Embryonic facial prominence (tissue), 1 donor: Measurements from ENCODE around the gene ELP1.

Experiments used
- DNase-seq: peaks from one replicate; pipeline ENCODE4 v3.0.0-alpha.2; 2016; ENCODE audit errors: extremely low spot score

The ELP1 gene

DNA sequence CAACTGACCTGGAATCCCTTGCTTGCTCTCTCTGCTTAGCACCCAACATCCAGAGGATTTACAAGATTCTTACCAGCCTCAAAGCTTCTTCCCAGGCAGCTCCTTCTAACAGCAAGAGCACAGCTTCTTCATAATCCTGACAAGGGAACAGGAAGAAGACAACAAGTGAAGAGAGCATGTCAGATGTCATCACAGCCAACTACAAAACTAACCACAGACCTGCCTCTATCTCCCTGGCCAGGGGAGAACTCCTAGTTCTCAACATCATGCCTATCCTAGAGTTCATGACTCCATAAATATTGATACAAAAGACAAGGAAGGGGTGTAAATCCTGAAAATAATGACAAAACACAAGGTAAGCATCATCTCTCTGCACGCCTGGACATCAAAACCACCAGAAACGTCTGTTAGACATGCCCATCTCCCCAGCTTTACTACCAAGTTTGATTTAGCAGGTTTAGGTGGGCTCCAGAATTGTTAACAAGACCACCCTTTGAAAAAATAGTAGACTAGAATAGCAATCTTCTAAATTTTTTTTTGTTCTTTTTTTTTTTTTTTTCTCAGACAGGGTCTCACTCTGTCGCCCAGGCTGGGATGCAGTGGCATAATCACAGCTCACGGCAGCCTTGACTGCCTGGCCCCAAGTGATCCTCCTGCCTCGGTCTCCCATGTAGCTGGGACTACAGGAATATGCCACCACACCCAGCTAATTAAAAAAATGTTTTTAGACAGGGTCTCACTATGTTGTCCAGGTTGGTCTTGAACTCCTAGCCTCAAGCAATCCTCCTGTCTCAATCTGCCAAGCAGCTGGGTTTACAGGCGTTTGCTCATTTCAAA is 51.7 kb downstream of the ELP1 start:
- DNase-seq = no peak

DNA sequence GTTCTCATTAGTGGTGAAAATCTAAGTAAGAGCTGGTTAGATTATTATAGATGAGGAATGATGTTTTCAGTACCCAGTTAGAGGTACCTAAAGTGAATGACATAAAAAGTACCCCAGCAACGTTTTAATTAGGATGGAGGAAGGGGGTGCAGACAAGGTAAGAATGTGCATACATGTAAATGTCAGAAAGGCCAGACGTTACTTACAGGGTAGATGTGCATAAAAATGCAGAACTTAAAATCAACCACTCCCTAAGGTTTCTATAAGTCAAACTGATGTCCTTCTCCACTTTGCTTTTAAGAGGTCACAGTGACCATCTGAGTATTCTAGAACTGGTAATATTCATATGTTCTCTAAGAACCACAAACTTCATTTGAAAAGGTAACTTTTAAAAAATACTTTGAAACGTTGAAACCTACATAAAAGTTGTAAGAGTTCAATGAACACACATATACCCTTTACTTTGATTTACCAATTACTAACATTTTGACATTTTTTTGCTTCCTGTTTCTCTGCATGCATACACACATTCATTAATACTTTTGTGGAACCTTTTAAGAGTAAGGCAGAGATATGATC is 53.1 kb downstream of the ELP1 start:
- no peak for DNase-seq

DNA sequence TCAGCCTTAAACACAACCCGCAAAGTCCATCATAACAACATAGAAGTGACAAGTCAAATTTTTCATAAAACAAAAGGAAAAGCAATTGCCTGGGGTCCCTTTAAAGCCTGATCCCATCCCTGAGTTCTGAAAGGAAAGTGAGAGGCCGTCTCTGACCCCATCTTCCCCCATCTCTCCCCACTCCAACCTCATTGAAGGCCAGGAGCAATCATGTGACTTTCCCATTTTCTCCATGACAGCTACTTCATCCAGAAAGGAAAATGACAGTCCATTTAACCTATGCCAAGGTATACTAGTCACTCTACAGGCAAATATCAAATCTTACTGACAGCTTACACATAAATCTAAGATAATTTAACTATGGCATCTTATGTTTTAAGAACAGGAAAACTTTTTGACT is 56.4 kb downstream of the ELP1 start:
- DNase-seq = no peak

DNA sequence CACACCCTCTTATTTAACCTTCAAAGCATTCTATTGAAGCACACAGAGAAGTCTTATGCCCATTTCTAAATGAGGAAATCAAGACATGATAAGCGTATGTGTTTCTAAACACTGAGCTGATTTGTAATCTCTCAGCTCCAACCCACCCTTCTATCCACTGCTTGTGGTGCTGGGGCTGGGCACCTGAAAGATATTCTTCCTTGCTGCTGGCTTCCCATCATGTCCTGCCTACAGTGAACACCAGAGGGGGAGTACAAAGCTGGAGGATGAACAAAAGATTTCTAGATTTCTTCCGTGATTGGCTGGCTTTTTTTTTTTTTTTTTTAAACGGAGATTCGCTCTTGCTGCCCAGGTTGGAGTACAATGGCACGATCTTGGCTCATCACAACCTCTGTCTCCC is 57.5 kb downstream of the ELP1 start:
- DNase-seq = no peak

DNA sequence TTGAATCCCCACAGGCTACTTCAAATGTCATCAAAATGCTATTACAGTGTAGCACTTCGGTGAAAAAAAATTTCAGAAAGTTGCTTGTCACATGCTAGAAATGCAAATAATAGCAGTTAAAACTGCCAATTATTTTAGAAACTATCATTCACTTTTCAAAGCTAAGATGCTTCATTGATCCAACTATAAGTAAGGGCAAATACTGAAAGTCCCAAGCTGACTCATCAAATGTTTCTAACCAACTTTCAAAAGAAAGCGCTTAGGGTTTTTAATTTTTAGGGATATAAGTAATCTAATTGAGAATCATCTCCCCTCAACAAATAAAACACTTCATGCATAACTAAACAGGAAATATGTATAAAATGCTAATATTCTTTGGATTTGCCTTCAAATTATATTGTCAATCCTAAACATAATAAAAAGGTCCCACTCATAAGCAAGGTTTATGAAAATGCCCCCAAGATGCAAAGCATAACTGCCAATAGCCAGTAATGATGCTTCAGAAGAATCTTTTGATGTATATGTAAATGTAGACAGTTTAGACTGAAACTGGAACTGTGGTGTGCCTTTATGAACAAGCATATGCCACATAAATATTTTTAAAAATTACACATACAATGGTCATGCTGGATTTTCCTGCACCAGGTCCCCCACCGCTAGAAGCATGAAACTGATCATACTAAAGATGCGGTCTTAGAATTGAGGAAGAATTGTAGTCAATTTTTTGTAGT is 59.7 kb downstream of the ELP1 start:
- no peak for DNase-seq

DNA sequence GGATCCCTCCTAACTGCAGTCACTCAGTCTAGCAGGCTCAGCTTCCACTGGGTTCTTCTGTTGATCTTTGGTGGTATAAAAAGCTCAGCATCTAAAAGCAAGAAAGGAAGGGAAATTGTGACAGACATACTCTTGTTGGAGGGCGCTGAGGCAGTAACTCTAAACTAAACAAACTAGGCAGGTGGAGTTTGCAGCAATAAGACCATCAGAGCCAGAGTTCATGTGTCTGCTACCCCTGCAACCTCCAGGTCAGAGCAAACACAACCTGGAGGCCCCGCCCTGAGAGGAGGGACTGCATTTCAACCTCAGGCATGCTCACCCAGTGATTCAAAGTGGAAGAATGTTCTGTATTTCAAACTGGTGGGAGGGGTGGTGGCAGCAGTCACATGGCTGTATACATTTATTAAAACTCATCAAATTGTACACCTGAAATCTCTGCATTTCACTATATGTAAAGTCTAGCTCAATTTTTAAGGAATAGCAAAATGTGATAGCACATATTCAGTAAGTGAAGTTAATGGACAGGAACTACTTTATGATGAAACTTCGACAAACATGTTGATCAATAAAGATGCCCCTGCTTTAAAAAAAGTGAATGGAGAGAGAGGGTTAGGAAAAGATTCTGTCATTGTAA is 64.7 kb downstream of the ELP1 start:
- DNase-seq = no peak

DNA sequence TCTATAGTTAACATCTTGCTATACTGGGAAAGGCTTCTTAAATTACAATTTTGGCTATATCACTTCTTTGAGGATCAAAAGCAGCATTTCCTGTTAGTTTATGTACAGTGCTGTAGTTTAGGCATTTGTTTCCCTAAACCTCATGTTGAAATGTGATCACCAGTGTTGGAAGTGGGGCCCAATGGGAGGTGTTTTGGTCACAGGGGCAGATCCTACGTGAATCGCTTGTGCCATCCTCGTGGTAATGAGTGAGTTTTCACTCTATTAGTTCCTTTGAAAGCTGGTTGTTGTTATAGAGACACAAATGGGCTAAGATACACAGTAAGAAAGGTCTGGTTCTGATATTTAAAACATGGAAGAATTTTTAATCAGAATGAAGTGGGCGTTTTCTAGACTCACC is 66.1 kb downstream of the ELP1 start:
- DNase-seq = no peak

DNA sequence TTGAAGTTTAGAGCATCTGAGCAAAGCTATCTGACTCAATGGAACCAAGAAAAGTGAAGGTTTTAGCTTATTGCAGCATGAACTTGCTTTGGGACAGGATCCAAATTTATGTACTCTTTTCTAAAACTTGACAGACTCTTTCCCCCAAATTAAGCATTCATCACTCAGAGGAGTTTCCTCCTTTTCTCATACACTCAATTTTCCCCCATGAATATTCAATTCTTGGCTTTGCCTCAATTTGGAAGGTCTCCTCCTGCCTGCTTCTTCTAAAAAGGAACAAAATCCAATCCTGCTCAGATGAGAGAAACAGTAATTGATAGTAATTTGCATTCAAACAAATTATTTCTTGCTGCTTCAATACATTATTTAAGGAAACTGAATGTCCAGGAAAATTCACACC is 66.8 kb downstream of the ELP1 start:
- no peak for DNase-seq

DNA sequence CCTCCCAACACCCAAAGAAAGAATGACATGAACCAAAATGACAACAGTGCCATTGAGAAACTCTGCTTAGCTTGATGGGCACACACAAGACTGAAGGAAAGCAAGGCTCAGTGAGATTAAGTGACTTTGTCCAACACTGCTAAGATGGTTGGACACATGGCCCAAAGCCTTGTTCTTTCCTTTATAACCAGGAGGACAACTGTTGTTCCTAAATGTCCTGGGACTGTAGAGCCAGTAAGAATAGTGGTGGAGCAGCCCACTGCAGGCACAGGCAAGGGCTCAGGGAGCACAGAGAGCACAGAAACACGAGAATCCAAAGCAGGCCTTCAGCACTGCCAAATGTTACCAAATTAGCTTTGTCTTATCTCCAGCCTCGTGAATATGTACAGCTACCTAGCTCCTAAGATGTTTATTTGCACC is 67.9 kb downstream of the ELP1 start:
- DNase-seq = no peak

DNA sequence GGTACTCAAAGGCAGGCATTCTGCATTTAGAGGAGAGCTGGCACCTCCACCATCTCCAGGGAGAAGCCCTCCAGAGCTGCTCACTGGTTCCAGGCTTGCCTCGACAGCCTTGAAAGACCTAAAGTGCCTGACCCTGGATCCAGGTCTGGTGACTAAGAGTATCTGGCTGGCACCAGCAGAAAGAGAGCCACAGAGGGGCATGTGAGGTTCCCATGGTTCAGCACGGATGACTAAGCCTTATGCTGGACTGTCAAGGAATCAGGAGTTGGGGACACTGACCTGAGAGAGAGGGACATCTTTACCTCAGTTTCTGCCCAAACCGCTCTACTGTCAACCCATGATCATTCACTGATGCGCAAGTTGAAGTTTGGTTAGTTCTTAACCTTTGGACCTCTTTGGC is 68.9 kb downstream of the ELP1 start:
- DNase-seq = no peak

DNA sequence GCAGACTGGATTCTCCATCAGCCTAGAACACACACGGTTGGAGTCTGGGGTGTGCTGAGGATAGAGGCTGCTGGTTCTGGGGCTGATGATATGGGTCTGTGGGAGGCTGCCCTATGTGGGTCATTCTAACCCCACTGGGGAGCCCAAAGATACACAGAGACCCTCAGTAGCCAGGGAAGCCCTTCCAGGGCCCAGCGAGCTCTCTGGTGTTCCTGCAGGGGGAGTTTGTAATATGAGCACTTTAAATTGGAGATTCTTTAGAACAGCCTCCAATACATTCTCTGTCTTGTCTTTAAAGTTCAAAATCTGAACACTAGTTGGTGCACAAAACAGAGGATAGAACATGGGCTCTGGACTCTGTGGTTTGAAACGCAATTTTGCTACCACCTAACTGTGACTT is 69.5 kb downstream of the ELP1 start:
- DNase-seq = no peak

DNA sequence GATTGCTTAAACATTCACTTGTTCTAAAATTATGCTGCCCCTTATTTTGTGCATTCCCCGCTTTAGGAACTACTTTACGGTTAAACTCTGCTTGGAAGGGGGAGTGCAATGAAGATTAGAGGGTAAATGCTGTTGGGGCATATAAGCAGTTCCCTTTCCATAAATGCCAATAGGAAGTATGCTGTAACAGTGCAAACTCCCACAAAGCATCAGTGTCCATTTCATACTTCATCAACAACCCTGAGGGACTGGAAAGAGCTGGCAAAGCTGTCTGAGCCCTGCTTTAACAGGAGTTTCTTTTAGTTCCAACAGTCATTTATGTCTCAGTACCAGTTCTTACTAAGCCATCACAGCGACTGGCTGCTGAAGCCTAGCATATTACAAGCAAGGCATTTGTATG is 70.0 kb downstream of the ELP1 start:
- no peak for DNase-seq

DNA sequence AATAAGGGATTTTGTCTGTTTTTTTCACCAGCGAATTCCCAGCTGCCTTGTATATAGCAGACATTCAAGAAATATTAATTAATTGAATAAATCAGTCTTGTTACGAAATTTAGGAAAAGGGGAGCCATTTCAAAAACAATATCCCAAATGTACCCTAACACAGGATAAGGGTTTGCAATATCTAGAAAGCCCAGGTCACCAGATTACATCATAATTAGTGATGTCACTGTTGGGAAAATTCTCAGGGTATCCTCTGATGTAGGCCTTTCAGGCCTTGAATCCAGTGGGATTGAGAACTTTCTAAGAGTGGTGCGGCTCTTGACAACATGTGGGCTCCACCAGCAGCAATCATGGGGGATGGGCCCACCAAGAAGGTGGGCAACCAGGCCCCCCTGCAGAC is 71.9 kb downstream of the ELP1 start, which contains the start of gene ACTL7A:
Gene ACTL7A, plus strand, starts transcription at position 270 of the 400 bp plus-strand sequence. Its CDS starts 57 bp downstream, at position 327.
- no peak for DNase-seq

DNA sequence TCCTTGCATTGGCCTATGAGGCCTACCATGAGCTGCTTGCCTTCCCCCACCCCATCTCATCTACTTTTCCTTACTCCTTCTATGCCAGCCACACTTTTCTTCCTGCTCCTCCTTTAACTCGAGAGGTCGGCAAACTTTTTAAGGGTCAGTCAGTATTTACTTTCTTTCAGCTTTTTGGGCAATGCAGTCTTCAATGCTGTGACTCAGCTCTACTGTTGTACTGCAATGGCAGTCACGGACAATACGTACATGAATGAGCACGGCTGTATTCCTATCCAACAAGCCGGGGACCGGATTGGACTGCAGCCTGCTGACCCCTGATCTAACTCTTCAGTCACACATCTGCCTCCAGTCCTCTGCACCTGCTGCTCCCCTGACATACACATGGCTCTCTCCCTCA is 72.5 kb downstream of the ELP1 start:
- DNase-seq = no peak

DNA sequence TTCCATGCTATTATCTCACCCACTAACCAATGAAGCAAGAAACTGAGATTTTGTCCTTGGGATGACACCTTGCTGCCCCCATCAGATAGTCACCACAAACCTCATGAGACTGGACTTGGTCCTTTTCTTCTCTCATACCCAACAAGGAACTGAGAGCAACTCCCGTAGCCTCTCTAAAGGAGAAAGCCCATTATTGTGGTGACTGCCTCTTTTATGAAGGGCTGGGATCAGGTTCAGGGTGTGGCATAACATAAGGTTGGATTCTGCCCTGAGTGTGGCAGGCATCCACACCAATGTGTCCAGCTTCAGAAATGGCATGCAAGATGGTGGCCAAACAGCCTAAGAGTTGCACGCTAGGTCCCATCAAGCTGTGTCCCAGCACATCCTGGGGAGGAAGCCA is 73.2 kb downstream of the ELP1 start:
- no peak for DNase-seq

DNA sequence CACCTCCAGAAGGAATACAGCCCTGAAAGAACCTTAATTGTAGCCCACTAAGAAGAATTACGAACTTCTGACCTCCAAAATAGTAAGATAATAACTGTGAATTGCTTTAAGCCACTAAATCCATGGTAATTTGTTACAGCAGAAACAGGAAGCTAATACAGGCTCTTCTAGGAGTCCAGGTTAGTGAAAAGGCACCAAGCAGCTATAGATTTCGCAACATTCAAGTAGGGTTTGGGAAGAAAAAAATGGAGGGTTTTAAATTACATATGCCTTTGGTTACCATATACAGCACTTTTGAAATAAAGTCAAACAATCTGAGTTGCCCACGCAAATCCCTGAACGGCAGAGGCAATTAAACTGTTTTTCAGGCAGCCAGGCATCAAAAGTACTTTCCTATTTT is 73.6 kb downstream of the ELP1 start:
- no peak for DNase-seq

DNA sequence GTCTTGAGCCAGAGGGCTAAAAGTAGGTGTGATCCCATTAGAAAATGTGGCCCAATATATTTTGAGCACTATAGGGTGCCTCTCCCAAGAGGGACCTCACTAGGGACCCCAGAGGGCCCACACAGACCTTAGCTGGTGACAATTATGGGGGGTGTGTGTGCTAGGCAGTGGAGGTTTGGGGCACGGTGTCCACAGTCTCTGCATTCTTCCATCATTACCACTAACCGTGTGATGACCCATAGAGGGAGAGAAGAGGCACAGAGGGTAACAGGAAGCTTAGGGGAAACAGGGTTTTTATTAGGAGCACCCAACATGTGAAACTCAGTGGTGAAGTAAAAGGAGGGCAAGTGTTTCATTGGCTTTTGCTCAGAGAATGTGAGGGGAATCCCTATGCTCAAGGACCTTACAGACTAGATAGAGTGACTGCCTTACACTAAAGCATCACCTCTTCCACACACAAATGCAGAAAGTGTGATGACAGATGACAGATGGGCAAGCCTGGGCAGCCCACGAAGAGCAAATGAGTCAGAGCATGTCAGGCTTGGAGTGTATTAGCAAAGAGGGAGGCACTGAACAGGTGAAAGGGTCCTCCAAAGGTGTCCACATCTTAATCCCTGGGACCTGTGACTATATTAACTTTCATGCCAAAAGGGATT is 74.3 kb downstream of the ELP1 start:
- DNase-seq = no peak

DNA sequence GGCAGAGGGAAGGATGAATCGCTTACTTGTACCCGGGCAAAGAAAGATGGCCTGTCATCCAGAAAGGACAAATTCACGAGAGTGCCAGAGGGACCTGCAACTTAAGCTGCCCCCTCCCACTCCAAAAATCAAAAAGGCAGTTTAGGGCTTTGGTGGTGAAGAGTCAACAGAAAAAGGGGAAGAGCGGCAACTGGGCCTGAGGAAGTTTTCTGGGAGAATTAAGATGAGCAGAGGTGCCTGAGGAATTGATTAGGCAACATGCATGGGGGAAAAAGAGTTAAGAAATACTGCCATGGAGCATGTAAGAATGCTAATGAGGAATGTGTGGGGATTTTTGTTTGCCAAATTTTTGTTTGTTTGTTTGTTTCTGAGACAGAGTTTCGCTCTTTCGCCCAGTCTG is 76.4 kb downstream of the ELP1 start:
- DNase-seq = no peak

DNA sequence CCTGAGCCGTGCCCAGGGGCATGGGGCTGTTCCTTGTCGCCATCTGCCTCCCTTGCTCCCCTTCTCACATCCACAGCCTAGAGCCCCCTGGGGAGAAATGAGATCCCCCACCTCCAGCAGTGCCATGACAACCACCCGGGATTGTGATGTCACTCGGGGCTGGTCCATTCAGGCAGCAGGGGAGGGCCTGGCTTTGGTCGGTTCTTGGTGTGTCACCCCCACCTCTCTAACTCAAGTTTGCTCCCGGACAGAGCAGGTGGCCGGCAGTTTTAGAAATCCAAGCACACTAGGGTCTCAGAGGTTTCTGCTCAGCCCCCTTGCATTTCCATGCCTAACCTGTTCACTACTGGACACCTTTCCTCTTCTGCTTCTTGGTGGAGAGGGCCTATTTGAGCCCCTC is 78.0 kb downstream of the ELP1 start, which contains the start of gene ACTL7B:
Gene ACTL7B, minus strand, starts transcription at position 99 of the 400 bp plus-strand sequence. Its CDS starts 56 bp downstream, at position 43.
- DNase-seq = no peak

DNA sequence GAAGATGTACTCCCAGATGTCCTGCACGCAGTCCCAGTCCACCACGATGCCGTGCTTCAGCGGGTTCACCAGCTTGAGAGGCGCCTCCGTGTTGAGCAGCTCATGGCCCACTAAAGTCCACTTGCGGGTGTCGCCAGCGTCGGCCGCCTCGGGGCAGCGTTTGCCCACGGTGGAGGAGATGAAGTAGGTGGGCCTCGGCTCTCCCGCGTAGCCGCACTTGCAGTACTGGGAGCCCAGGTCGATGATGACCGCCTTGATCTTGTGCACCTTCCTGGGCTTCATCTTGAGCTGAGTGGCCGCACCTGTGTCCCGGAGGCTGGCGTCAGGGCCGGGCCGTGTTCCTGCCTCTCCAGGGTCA is 78.4 kb downstream of the ELP1 start:
- DNase-seq = no peak

DNA sequence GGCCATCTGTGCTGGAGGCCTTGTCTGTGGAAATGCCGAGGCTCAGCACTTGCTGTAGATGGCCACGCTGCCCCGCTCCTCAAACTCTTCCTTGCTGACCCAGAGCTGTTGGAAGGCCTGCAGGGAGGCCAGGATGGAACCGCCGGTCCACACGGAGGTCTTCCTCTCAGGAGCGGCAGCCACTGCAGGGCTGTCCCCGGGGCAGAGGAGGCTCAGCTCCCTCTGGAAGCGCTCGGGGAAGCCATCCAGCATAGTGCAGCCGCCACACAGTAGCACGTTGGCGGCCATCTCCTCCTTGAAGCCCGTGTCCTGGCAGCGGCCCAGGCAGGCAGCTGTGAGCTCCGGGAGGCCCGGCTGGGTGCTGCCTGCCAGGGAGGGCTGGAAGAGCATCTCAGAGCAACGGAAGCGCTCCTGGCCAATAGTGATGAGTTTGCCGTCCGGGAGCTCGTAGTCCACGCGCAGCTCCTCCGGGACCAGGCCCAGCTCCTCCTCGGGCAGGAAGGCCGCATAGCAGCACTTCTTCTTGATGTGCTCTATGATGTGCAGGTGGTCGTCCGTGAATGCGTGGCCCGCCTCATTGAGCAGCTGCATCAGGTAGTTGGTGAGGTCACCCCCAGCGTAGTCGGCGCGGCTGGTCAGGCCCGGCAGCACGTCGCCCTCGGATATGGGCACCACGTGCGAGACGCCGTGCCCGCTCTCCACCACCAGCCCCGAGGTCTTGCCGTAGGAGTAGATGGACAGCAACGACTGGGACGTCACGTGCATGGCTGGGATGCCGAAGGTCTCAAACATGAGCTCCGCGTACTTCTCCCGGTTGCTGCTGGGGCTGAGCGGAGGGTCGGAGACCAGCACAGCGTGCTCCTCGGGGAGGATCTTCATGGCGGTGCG is 79.0 kb downstream of the ELP1 start:
- no peak for DNase-seq
